ENCODE measurements around the gene CFAP43. TPM values are rescaled to one million over a fixed set of nuclear protein-coding genes. Genes with fewer than 3 reads are reported as not detected.
A peak's percentile ranks its signal among the peaks of the same experiment; 100 is the strongest.
"Not testable (repeated sequence)": the region's sequence is repeated elsewhere in the genome, so short reads cannot be mapped to it uniquely, and the experiment has no call there.

Gene CFAP43
- total and polyA plus RNA-seq, 4 donors = 13.4 to 42.5 (median 15.3) TPM

GRCh38 chr10:104202231-104202630 lies 29.9 kb downstream of the CFAP43 start:
- Histone ChIP-seq H3K4me1 (ENCODE audit: control insufficient read depth, insufficient read depth, low read length) (no peaks in the 10 kb centered on the region), H3K27me3 (ENCODE audit: control insufficient read depth, insufficient read depth, low read length) (no peaks in the 10 kb centered on the region), H3K4me3 (ENCODE audit: low read depth, low read length) (no peak overlapping the region), H3K27ac (ENCODE audit: low read depth, low read length) (no peak overlapping the region), H3K36me3 (ENCODE audit: control insufficient read depth, insufficient read depth, low read length) (no peaks in the 10 kb centered on the region), H3K9me3 (ENCODE audit: control insufficient read depth, insufficient read depth, low read length) (no peaks in the 10 kb centered on the region)
- WGBS (ENCODE audit: insufficient coverage) = no CpG with 5 or more reads among the region's 2 CpGs
- no peak for DNase-seq (ENCODE audit: low read depth in 4 of 6, low spot score in 6 of 6)

DNA sequence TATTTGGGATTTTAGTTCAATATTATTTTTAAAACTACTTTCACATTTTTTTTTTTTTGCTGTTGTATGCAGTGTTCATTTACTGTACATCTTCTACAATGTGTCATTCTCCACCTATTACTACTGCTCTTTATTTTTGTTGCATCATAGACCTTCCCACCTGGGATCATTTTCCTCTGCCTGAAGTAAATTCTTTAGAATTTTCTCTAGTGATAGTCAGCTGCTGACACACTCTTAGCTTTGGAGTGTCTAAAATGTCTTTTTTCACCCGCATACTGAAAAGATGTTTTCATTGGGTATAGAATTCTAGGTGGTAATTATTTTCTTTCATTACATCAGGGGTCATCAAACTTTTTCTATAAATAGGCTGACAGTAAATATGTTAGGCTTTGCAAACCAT lies 30.5 kb downstream of the CFAP43 start:
- Histone ChIP-seq H3K4me3 (ENCODE audit: low read depth, low read length) (no peak overlapping the region), H3K4me1 (ENCODE audit: control insufficient read depth, insufficient read depth, low read length) (no peaks in the 10 kb centered on the region), H3K9me3 (ENCODE audit: control insufficient read depth, insufficient read depth, low read length) (no peaks in the 10 kb centered on the region), H3K27me3 (ENCODE audit: control insufficient read depth, insufficient read depth, low read length) (no peaks in the 10 kb centered on the region), H3K27ac (ENCODE audit: low read depth, low read length) (no peak overlapping the region), H3K36me3 (ENCODE audit: control insufficient read depth, insufficient read depth, low read length) (no peaks in the 10 kb centered on the region)
- WGBS (ENCODE audit: insufficient coverage) = no CpG with 5 or more reads among the region's 1 CpG
- DNase-seq (ENCODE audit: low read depth in 4 of 6, low spot score in 6 of 6) = no peak

DNA sequence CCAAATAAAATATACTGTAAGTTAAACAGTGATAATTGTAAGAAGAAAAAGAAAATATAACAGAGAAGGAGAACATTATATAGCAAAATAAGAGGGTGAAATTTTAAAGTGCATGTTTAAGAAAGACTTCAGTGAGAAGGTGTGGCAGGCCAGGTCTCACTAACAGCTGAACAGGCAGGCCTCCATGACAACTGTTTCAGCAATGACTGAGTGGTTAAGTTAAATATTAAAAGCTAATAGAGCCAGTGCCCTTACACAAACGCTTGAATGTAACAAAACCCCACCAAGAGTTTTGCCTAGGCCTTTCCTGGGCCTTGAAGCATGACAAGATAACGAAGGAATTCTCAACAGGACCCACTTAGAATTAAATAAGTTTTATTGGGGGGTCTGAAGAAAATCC lies 32.6 kb downstream of the CFAP43 start:
- Histone ChIP-seq H3K4me3 (ENCODE audit: low read depth, low read length) (no peak overlapping the region), H3K9me3 (ENCODE audit: control insufficient read depth, insufficient read depth, low read length) (no peaks in the 10 kb centered on the region), H3K36me3 (ENCODE audit: control insufficient read depth, insufficient read depth, low read length) (no peaks in the 10 kb centered on the region), H3K27ac (ENCODE audit: low read depth, low read length) (no peak overlapping the region), H3K27me3 (ENCODE audit: control insufficient read depth, insufficient read depth, low read length) (no peaks in the 10 kb centered on the region), H3K4me1 (ENCODE audit: control insufficient read depth, insufficient read depth, low read length) (no peaks in the 10 kb centered on the region)
- WGBS (ENCODE audit: insufficient coverage) = no CpG with 5 or more reads among the region's 2 CpGs
- no peak for DNase-seq (ENCODE audit: low read depth in 4 of 6, low spot score in 6 of 6)

GRCh38 chr10:104197364-104197763 lies 34.8 kb downstream of the CFAP43 start:
- WGBS (ENCODE audit: insufficient coverage) = 67% methylated on average over 1 of the region's 2 CpGs

DNA sequence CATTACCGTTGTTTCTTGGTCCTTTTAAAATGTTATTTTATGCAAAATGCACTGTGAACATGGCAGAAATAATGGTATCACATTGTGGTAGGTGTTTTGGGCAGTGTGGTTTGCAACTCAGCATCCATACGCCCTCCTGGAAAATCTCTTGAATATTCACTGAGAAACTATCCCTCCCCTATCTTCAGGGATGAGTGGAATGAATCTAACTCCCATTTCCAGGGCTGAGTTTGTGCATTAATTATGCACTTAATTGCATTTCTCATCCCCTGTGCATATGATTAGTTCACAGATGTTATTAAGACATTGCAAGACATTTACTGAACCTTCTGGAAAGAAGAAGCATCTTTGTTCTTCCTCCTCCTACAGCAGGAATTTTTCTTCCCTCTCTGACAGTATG lies 36.5 kb downstream of the CFAP43 start:
- Histone ChIP-seq H3K27ac (ENCODE audit: low read depth, low read length) (no peak overlapping the region), H3K27me3 (ENCODE audit: control insufficient read depth, insufficient read depth, low read length) (no peaks in the 10 kb centered on the region), H3K36me3 (ENCODE audit: control insufficient read depth, insufficient read depth, low read length) (no peaks in the 10 kb centered on the region), H3K4me1 (ENCODE audit: control insufficient read depth, insufficient read depth, low read length) (no peaks in the 10 kb centered on the region), H3K4me3 (ENCODE audit: low read depth, low read length) (no peak overlapping the region), H3K9me3 (ENCODE audit: control insufficient read depth, insufficient read depth, low read length) (no peaks in the 10 kb centered on the region)
- WGBS (ENCODE audit: insufficient coverage) = no CpG with 5 or more reads among the region's 2 CpGs
- peak in 1 of 6 donors; percentile 37 for DNase-seq (ENCODE audit: low read depth in 4 of 6, low spot score in 6 of 6)

More at GRCh38 chr10:104197364-104197763, 34.8 kb downstream of the CFAP43 start:
- Histone ChIP-seq H3K27me3 (ENCODE audit: control insufficient read depth, insufficient read depth, low read length) (no peaks in the 10 kb centered on the region), H3K36me3 (ENCODE audit: control insufficient read depth, insufficient read depth, low read length) (no peaks in the 10 kb centered on the region), H3K4me1 (ENCODE audit: control insufficient read depth, insufficient read depth, low read length) (no peaks in the 10 kb centered on the region), H3K9me3 (ENCODE audit: control insufficient read depth, insufficient read depth, low read length) (no peaks in the 10 kb centered on the region), H3K4me3 (ENCODE audit: low read depth, low read length) (no peak overlapping the region), H3K27ac (ENCODE audit: low read depth, low read length) (no peak overlapping the region)
- no peak for DNase-seq (ENCODE audit: low read depth in 4 of 6, low spot score in 6 of 6)

- WGBS (ENCODE audit: insufficient coverage) = 74% methylated on average over 7 of the region's 17 CpGs
- H3K9me3 ChIP-seq (ENCODE audit: control insufficient read depth, insufficient read depth, low read length) = no peaks in the 10 kb centered on the region
- no peaks in the 10 kb centered on the region for H3K4me1 ChIP-seq (ENCODE audit: control insufficient read depth, insufficient read depth, low read length)
- H3K4me3 ChIP-seq (ENCODE audit: low read depth, low read length) = no peak overlapping the region
- no peaks in the 10 kb centered on the region for H3K36me3 ChIP-seq (ENCODE audit: control insufficient read depth, insufficient read depth, low read length)
- no peak for DNase-seq (ENCODE audit: low read depth in 4 of 6, low spot score in 6 of 6)
- H3K27ac ChIP-seq (ENCODE audit: low read depth, low read length) = no peak overlapping the region
- H3K27me3 ChIP-seq (ENCODE audit: control insufficient read depth, insufficient read depth, low read length) = no peaks in the 10 kb centered on the region
Observed at GRCh38 chr10:104193787-104194186, 38.4 kb downstream of the CFAP43 start.

GRCh38 chr10:104190695-104191094 lies 41.5 kb downstream of the CFAP43 start:
- H3K27me3 ChIP-seq (ENCODE audit: control insufficient read depth, insufficient read depth, low read length) = no peaks in the 10 kb centered on the region
- H3K27ac ChIP-seq (ENCODE audit: low read depth, low read length) = no peak overlapping the region
- H3K9me3 ChIP-seq (ENCODE audit: control insufficient read depth, insufficient read depth, low read length) = no peaks in the 10 kb centered on the region
- no peak overlapping the region for H3K4me3 ChIP-seq (ENCODE audit: low read depth, low read length)
- H3K36me3 ChIP-seq (ENCODE audit: control insufficient read depth, insufficient read depth, low read length) = no peaks in the 10 kb centered on the region
- DNase-seq (ENCODE audit: low read depth in 4 of 6, low spot score in 6 of 6) = no peak
- no peaks in the 10 kb centered on the region for H3K4me1 ChIP-seq (ENCODE audit: control insufficient read depth, insufficient read depth, low read length)
- 100% methylated on average over 1 of the region's 5 CpGs for WGBS (ENCODE audit: insufficient coverage)

- Histone ChIP-seq H3K4me1 (ENCODE audit: control insufficient read depth, insufficient read depth, low read length) (no peaks in the 10 kb centered on the region), H3K9me3 (ENCODE audit: control insufficient read depth, insufficient read depth, low read length) (no peaks in the 10 kb centered on the region), H3K4me3 (ENCODE audit: low read depth, low read length) (no peak overlapping the region), H3K36me3 (ENCODE audit: control insufficient read depth, insufficient read depth, low read length) (no peaks in the 10 kb centered on the region), H3K27me3 (ENCODE audit: control insufficient read depth, insufficient read depth, low read length) (no peaks in the 10 kb centered on the region), H3K27ac (ENCODE audit: low read depth, low read length) (no peak overlapping the region)
- no peak for DNase-seq (ENCODE audit: low read depth in 4 of 6, low spot score in 6 of 6)
- WGBS (ENCODE audit: insufficient coverage) = 100% methylated on average over 1 of the region's 4 CpGs
Observed at GRCh38 chr10:104183682-104184081, 48.5 kb downstream of the CFAP43 start.

GRCh38 chr10:104174136-104174535 lies 58.0 kb downstream of the CFAP43 start:
- H3K27ac ChIP-seq (ENCODE audit: low read depth, low read length); H3K4me1 ChIP-seq (ENCODE audit: control insufficient read depth, insufficient read depth, low read length); H3K9me3 ChIP-seq (ENCODE audit: control insufficient read depth, insufficient read depth, low read length); H3K27me3 ChIP-seq (ENCODE audit: control insufficient read depth, insufficient read depth, low read length); H3K36me3 ChIP-seq (ENCODE audit: control insufficient read depth, insufficient read depth, low read length); H3K4me3 ChIP-seq (ENCODE audit: low read depth, low read length); DNase-seq (ENCODE audit: low read depth in 4 of 6, low spot score in 6 of 6): not testable (repeated sequence)
- WGBS (ENCODE audit: insufficient coverage) = no CpG with 5 or more reads among the region's 1 CpG

- no peaks in the 10 kb centered on the region for H3K27me3 ChIP-seq (ENCODE audit: control insufficient read depth, insufficient read depth, low read length)
- 97% methylated on average over 3 of the region's 5 CpGs for WGBS (ENCODE audit: insufficient coverage)
- no peaks in the 10 kb centered on the region for H3K36me3 ChIP-seq (ENCODE audit: control insufficient read depth, insufficient read depth, low read length)
- no peak overlapping the region for H3K4me3 ChIP-seq (ENCODE audit: low read depth, low read length)
- no peaks in the 10 kb centered on the region for H3K4me1 ChIP-seq (ENCODE audit: control insufficient read depth, insufficient read depth, low read length)
- DNase-seq (ENCODE audit: low read depth in 4 of 6, low spot score in 6 of 6) = peak in 1 of 6 donors; percentile 3
- H3K27ac ChIP-seq (ENCODE audit: low read depth, low read length) = no peak overlapping the region
- H3K9me3 ChIP-seq (ENCODE audit: control insufficient read depth, insufficient read depth, low read length) = no peaks in the 10 kb centered on the region
Observed at GRCh38 chr10:104170610-104171254, 61.4 kb downstream of the CFAP43 start.
